ENCODE measurements around the gene KIAA0753. TPM values are rescaled to one million over a fixed set of nuclear protein-coding genes. Genes with fewer than 3 reads are reported as not detected.

KIAA0753 gene
- total RNA-seq, 1 experiment from 2014 or later: 18.3 TPM

GRCh38 chr17:6602141-6602540 is 38.4 kb downstream of the KIAA0753 start:
- no peak for DNase-seq (ENCODE audit: low read depth, low spot score)
- ATAC-seq: no peak
- TF ChIP-seq JUND (IDR thresholded peaks at IDR 0.05) (no peak), CEBPB (IDR thresholded peaks at IDR 0.05; ENCODE audit: low read depth) (no peak), POLR2AphosphoS5 (IDR thresholded peaks at IDR 0.05; ENCODE audit: low read depth, low read length) (no peak), ZNF274 (IDR thresholded peaks at IDR 0.05; ENCODE audit: low read depth, low read length) (no peak), SP1 (IDR thresholded peaks at IDR 0.05; ENCODE audit: low read depth) (no peak), CBX3 (IDR thresholded peaks at IDR 0.05; ENCODE audit: low read depth) (no peak), TCF7L2 (IDR thresholded peaks at IDR 0.05; ENCODE audit: borderline replicate concordance, extremely low read depth, insufficient read depth, insufficient read length) (no peak), SRF (IDR thresholded peaks at IDR 0.05; ENCODE audit: low read depth) (no peak), FOSL1 (IDR thresholded peaks at IDR 0.05; ENCODE audit: low read depth) (no peak), MAX (IDR thresholded peaks at IDR 0.05) (no peak), ZFX (IDR thresholded peaks at IDR 0.05) (no peak), EZH2 (IDR thresholded peaks at IDR 0.05) (no peak), CTCF (IDR thresholded peaks at IDR 0.05 in 2 of 3, conservative IDR thresholded peaks at IDR 0.05 in 1 of 3; ENCODE audit: borderline replicate concordance in 1 of 3, insufficient read depth in 1 of 3, low read depth in 2 of 3, low read length in 2 of 3) (no peak), SIN3A (IDR thresholded peaks at IDR 0.05; ENCODE audit: low read depth) (no peak)
- no peak overlapping the region for H3K9ac ChIP-seq (ENCODE audit: low read length)
- RAD21 ChIA-PET (ENCODE audit: low non-redundant PET in 1 of 2, low total read pairs in 2 of 2, uncharacterized antibody in 2 of 2, unreplicated experiment in 2 of 2): no interaction called here
- no peak overlapping the region for H2AFZ ChIP-seq (ENCODE audit: low read depth, low read length, poor library complexity, severe bottlenecking)
- H3K36me3 ChIP-seq (ENCODE audit: control insufficient read depth in 1 of 2, insufficient read depth in 2 of 2, low read length in 2 of 2): peaks cover 34 to 40% of the 10 kb centered on the region in 2 experiments
- H3K9me3 ChIP-seq (ENCODE audit: control insufficient read depth in 1 of 2, insufficient read depth in 1 of 2, low read depth in 1 of 2, low read length in 2 of 2): no peaks in the 10 kb centered on the region
- H3K4me3 ChIP-seq (replicated peaks in 1 of 2; ENCODE audit: low read depth in 1 of 2, low read length in 2 of 2): no peak overlapping the region
- POLR2A ChIA-PET: no interaction called here
- no peaks in the 10 kb centered on the region for H3K9me2 ChIP-seq (ENCODE audit: insufficient read depth)
- no peaks in the 10 kb centered on the region; the same call in 1 of the 2 replicates for H3K79me2 ChIP-seq (ENCODE audit: insufficient read depth, low read length)
- intact Hi-C loops (cut with micrococcal nuclease): no loop called here
- H3K27ac ChIP-seq (ENCODE audit: low read depth, low read length): no peak overlapping the region
- BruUV-seq (replicated peaks): no TSS peak
- H3K4me2 ChIP-seq (ENCODE audit: low read length): no peak overlapping the region
- CTCF ChIA-PET: no interaction called here
- no peaks in the 10 kb centered on the region for H3K27me3 ChIP-seq (ENCODE audit: insufficient read depth, low read length)
- H3K4me1 ChIP-seq (ENCODE audit: control insufficient read depth in 1 of 2, insufficient read depth in 2 of 2, low read length in 2 of 2): no peaks in the 10 kb centered on the region
- no peaks in the 10 kb centered on the region for H4K20me1 ChIP-seq (ENCODE audit: insufficient read depth)
